Omental fat pad (tissue), 4 donors: ENCODE measurements around the gene MTHFD1. TPM values are rescaled to one million over a fixed set of nuclear protein-coding genes. Genes with fewer than 3 reads are reported as not detected.

Source experiments
- ATAC-seq: fragments of 150-250 bp; one replicate; pipeline ENCODE4 v1.9.1; 2016; ENCODE audit warnings: mild to moderate bottlenecking, moderate library complexity; ENCODE audit not compliant: low FRiP score
- DNase-seq: peaks from one replicate; pipeline ENCODE4 v3.0.0-alpha.2; 2019; ENCODE audit warnings: low spot score
- total RNA-seq, 4 donors: library from RNA; depleted of rRNA; stranded (reverse); fragments of >200 nt; gene quantifications; one replicate each; pipeline ENCODE4 v1.1.0, GENCODE V29; 2016
- TF ChIP-seq, protein P1 (sequence below), 3 donors: fragments of 450-650 bp; IDR thresholded peaks; one replicate each; pipeline ENCODE4 v1.5.1; 2016 to 2017; ENCODE audit warnings: antibody characterized with exemption in 3 of 3, mild to moderate bottlenecking in 3 of 3, moderate library complexity in 2 of 3

Gene MTHFD1
- total RNA-seq, 4 donors from 2014 or later = 58.0 to 138 (median 86.9) TPM

GRCh38 chr14:64493455-64493854 lies 105.3 kb downstream of the MTHFD1 start:
- no peak for ATAC-seq
- TF ChIP-seq, protein P1, sequence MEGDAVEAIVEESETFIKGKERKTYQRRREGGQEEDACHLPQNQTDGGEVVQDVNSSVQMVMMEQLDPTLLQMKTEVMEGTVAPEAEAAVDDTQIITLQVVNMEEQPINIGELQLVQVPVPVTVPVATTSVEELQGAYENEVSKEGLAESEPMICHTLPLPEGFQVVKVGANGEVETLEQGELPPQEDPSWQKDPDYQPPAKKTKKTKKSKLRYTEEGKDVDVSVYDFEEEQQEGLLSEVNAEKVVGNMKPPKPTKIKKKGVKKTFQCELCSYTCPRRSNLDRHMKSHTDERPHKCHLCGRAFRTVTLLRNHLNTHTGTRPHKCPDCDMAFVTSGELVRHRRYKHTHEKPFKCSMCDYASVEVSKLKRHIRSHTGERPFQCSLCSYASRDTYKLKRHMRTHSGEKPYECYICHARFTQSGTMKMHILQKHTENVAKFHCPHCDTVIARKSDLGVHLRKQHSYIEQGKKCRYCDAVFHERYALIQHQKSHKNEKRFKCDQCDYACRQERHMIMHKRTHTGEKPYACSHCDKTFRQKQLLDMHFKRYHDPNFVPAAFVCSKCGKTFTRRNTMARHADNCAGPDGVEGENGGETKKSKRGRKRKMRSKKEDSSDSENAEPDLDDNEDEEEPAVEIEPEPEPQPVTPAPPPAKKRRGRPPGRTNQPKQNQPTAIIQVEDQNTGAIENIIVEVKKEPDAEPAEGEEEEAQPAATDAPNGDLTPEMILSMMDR (IDR thresholded peaks at IDR 0.05) = no peak
- DNase-seq = no peak

- TF ChIP-seq, protein P1 (IDR thresholded peaks at IDR 0.05) = no peak
- no peak for DNase-seq
- ATAC-seq = no peak
Observed at GRCh38 chr14:64495252-64495651, 107.1 kb downstream of the MTHFD1 start.

DNA sequence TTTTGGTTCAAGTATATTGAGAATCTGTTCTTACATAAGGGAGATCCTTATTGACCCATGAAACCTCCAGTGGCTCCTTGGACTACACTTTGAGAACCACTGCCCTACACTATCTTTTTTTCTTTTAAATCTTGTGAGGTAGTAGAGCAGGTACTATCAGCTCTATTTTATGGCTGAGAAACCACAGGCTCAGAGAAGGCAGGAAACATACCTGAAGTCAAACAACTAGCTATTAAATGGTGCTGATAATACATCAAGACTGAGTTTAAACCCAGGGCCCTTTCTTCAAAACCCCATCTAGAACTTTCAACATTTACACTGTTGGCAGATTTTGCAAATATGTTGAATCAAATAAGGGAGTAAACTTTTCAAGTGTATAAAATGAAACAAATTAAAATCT lies 108.6 kb downstream of the MTHFD1 start:
- DNase-seq = no peak
- TF ChIP-seq, protein P1 (IDR thresholded peaks at IDR 0.05) = no peak
- no peak for ATAC-seq

DNA sequence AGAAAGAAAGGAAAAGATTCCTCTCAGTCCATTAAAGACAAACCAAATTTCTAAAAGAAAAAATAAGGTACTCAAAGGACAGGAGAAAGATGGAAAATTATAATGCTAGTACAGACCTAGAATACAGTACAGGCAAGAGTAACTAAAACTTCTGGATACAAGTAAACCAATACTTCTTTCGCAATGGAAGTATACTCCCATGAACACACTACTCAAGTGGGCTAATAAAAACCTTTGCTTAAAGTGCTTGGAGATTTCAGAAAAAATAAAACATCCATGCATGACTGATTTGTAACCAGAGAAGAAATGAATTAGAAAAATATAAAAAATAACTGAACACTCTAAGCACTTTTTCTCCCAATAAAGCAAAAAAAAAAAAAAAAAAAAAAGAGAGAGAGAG lies 111.9 kb downstream of the MTHFD1 start:
- ATAC-seq (no peak), DNase-seq (no peak)
- TF ChIP-seq, protein P1 (IDR thresholded peaks at IDR 0.05) = no peak

- ATAC-seq (peak; percentile 60), DNase-seq (peak; percentile 24)
- TF ChIP-seq, protein P1 (IDR thresholded peaks at IDR 0.05) = no peak
Observed at GRCh38 chr14:64501411-64502171, 113.4 kb downstream of the MTHFD1 start.

GRCh38 chr14:64502456-64502855 lies 114.3 kb downstream of the MTHFD1 start:
- TF ChIP-seq, protein P1 (IDR thresholded peaks at IDR 0.05) = no peak
- no peak for DNase-seq
- no peak for ATAC-seq

- no peak for DNase-seq
- TF ChIP-seq, protein P1 (IDR thresholded peaks at IDR 0.05) = no peak
- ATAC-seq = no peak
Observed at GRCh38 chr14:64502887-64503433, 114.8 kb downstream of the MTHFD1 start.
